C4-2B (cell line): ENCODE results near the gene TMEM267.
"Not testable (repeated sequence)": the region's sequence is repeated elsewhere in the genome, so short reads cannot be mapped to it uniquely, and the experiment has no call there.

ENCODE experiments used
- H3K27ac ChIP-seq: fragments of 450-650 bp; 2 replicates; pipeline ENCODE4 v1.5.1; 2017
- ZFX ChIP-seq: fragments of 450-650 bp; IDR thresholded peaks from 2 replicates; pipeline ENCODE4 v1.6.1; 2017
- TF ChIP-seq, protein P1 (sequence below): fragments of 450-650 bp; conservative IDR thresholded peaks from 2 replicates; pipeline ENCODE4 v1.5.1; 2017; ENCODE audit warnings: mild to moderate bottlenecking

TMEM267 gene

DNA sequence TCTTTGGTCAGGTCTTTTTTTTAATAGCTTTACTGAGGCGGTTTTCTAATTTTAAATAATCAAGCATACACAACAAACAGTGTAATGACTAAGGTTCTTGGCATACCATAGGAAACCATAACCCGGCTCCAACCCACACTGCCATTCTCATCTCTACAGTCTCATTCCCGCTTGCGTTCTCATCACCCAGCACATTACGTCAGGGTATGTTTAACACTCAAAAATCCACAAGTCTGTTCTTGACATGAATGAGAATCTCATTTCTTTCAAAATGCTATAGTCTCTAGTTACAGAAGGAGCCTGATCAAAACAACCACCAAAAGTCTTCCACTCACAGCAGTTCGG lies 30.8 kb upstream of the TMEM267 start:
- TF ChIP-seq ZFX = no peak
- TF ChIP-seq, protein P1, sequence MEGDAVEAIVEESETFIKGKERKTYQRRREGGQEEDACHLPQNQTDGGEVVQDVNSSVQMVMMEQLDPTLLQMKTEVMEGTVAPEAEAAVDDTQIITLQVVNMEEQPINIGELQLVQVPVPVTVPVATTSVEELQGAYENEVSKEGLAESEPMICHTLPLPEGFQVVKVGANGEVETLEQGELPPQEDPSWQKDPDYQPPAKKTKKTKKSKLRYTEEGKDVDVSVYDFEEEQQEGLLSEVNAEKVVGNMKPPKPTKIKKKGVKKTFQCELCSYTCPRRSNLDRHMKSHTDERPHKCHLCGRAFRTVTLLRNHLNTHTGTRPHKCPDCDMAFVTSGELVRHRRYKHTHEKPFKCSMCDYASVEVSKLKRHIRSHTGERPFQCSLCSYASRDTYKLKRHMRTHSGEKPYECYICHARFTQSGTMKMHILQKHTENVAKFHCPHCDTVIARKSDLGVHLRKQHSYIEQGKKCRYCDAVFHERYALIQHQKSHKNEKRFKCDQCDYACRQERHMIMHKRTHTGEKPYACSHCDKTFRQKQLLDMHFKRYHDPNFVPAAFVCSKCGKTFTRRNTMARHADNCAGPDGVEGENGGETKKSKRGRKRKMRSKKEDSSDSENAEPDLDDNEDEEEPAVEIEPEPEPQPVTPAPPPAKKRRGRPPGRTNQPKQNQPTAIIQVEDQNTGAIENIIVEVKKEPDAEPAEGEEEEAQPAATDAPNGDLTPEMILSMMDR = no peak
- H3K27ac ChIP-seq = peak overlapping the region; percentile 72

DNA sequence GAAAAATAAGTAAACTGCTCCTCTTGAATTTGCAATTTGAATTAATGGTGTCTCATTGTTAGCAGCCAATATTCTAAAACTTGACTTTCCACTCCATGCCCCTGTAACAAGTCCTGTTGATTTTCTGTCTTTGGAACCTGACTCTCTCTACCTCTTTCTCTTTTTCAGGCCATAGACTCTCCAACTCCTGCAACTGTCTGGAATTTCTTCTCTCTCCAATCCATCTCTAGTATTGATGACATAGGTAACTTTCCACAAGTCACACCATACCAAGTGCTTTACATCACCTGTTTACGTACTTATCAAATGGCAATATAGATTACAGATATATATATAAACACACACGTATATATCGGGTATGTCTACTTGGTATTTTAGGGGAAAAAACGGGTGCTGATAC lies 30.4 kb upstream of the TMEM267 start:
- no peak for TF ChIP-seq ZFX
- TF ChIP-seq, protein P1 = no peak
- no peak overlapping the region for H3K27ac ChIP-seq

DNA sequence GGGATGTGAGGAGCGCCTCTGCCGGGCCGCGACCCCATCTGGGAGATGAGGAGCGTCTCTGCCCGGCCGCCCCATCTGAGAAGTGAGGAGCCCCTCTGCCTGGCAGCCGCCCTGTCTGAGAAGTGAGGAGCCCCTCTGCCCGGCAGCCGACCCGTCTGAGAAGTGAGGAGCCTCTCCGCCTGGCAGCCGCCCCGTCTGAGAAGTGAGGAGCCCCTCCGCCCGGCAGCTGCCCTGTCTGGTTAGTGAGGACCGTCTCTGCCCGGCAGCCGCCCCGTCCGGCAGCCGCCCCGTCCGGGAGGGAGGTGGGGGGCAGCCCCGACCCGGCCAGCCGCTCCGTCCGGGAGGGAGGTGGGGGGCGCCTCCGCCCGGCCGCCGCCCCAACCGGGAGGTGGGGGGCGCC lies 27.4 kb upstream of the TMEM267 start:
- H3K27ac ChIP-seq = not testable (repeated sequence)

DNA sequence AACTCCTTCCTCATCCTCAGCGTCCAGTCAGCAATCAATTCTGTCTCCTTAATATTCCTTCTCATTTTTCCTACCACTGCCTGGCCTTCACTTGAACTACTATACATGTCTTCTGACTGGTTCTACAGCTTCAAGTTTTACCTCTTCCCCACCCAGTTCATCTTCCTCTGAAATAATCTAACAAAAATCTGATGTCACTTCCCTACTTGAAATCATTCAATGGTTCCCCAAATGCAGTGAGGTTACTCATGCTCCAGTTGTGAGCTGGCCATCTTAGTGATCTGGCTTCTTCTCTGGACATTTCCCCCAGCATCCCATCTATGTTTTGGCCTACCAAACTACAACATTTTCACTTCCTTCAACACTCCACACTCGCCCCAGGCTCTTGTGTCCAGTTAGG lies 14.9 kb upstream of the TMEM267 start:
- no peak overlapping the region for H3K27ac ChIP-seq
- TF ChIP-seq, protein P1 = no peak
- TF ChIP-seq ZFX = no peak

DNA sequence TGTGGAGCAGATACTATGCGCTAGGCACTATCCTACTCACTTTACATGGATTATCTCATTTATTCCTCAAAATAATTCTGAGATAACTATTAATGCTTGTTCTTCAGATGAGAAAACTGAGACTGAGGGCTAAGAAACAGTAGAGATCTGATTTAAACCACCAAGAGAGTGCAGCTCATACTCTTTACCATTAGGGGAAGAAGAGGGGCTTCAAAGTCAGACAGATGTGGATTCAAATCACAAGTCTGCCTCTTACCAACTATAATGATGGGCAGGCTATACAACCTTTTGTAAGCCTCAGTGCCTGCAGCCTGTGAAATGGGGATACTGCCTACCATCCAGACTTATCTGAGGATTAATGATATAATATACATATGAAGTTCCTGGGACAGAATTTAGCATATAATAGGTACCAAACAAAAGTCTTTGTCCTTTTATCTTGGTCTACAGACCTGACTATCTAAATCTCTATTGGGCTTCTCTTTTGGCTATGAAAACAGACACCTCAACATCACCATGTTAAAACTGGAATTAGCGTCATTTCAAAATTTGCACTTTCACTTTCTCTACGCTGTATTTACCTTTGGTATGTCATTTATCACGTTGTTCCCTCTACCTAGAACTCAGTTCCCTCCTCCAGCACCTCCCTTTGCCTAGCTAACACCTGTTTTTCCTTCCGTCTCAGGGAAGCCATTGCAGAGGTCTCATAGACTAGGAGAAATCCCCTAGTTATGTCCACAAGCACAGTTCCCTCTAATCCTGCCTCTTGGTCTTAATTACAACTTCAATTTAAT lies 13.8 kb upstream of the TMEM267 start:
- TF ChIP-seq, protein P1 = no peak
- no peak for TF ChIP-seq ZFX
- no peak overlapping the region for H3K27ac ChIP-seq

DNA sequence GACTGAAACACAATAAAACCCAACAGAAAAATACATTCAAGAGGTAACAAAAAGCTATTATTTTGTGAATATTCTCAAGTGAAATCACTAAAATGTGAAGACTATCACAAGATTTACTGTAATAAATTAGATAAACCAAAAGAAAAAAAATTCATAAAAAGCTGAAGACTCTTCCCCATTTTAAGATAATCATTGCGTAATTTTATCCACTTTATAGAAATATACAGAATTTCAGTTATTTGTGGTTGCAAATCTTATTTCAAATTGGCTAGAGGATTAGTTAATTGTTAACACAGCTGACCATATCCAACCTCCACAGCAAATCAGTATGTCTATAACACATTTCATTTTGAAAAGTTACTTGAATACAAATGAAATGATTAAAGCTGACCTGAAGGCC lies 7.7 kb upstream of the TMEM267 start:
- H3K27ac ChIP-seq = no peak overlapping the region
- TF ChIP-seq ZFX = no peak

DNA sequence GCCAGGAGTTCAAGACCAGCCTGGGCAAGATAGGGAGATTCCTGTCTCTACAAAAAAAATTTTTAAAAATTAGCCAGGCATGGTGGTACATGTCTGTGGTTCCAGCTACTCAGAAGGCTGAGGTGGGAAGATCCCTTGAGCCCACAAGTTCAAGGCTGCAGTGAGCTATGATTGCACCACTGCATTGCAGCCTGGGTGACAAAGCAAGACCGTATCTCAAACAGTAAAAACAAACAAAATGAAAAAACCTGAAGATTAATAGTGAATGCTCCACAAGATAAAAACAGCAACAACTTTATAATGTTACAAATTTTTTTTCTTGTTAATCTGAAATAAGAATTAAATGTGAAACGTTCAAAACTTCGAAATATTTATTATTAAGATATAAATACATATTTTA lies 2.7 kb upstream of the TMEM267 start:
- H3K27ac ChIP-seq = no peak overlapping the region
- TF ChIP-seq, protein P1 = no peak
- no peak for TF ChIP-seq ZFX

DNA sequence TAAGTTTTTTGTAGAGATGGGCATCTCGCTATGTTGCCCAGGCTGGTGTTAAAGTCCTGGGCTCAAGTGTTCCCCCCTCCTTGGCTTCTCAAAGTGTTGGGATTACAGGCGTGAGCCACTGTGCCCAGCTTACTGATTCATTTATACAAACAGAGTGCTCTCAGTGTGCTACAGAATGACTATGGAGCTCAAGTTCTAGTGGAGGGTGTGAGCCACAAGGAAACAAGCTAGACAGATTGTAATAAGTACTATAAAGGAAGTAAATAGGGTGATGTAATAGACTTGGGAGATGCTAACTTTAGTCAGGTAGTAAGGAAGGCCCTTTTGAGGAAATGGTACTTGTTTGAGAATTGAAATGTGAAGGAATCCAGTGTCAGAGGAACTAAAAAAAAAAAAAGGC lies 1.7 kb upstream of the TMEM267 start:
- no peak for TF ChIP-seq ZFX
- TF ChIP-seq, protein P1 = no peak
- H3K27ac ChIP-seq = no peak overlapping the region
